K562 (cell line): Measurements from ENCODE around the gene CLTB. TPM values are rescaled to one million over a fixed set of nuclear protein-coding genes. Genes with fewer than 3 reads are reported as not detected.
A peak's percentile ranks its signal among the peaks of the same experiment; 100 is the strongest.

Experiments used
- ARID1B ChIP-seq: fragments of 450-650 bp; IDR thresholded peaks from 2 replicates; pipeline ENCODE4 v1.6.1; 2016; ENCODE audit warnings: antibody characterized with exemption, mild to moderate bottlenecking, inconsistent platforms
- MAZ ChIP-seq, 2 experiments: fragments of 450-650 bp in 1 of 2; sonication (generic) in 1 of 2; formaldehyde crosslinking; IDR thresholded peaks in 1 of 2; conservative IDR thresholded peaks in 1 of 2; 2 replicates each; pipeline versions ENCODE4 v1.4.0 to v1.5.0; 2020; ENCODE audit warnings: mild to moderate bottlenecking in 1 of 2, missing genetic modification reagents in 1 of 2
- MCM2 ChIP-seq: fragments of 450-650 bp; IDR thresholded peaks from 2 replicates; pipeline ENCODE4 v1.6.1; 2017; ENCODE audit warnings: low read depth, mild to moderate bottlenecking
- MGA ChIP-seq: fragments of 450-650 bp; IDR thresholded peaks from 2 replicates; pipeline ENCODE4 v1.6.1; 2016; ENCODE audit warnings: mild to moderate bottlenecking, moderate library complexity
- NR1H2 ChIP-seq: sonication (generic); formaldehyde crosslinking; IDR thresholded peaks from 2 replicates; pipeline ENCODE4 v1.4.0; 2020; ENCODE audit warnings: mild to moderate bottlenecking, missing genetic modification reagents
- PHF20 ChIP-seq: fragments of 450-650 bp; IDR thresholded peaks from 2 replicates; pipeline ENCODE4 v1.6.1; 2018; ENCODE audit not compliant: partially characterized antibody
- POLR2A ChIP-seq: fragments of 450-650 bp; conservative IDR thresholded peaks from 2 replicates; pipeline ENCODE4 v1.6.1; 2016
- POLR2AphosphoS5 ChIP-seq: IDR thresholded peaks from 2 replicates; pipeline ENCODE4 v1.6.1; 2011; ENCODE audit warnings: mild to moderate bottlenecking, low read depth, low read length, moderate library complexity; ENCODE audit not compliant: control insufficient read depth, insufficient read depth
- SMARCE1 ChIP-seq: fragments of 450-650 bp; IDR thresholded peaks from 2 replicates; pipeline ENCODE4 v1.7.1; 2016; ENCODE audit warnings: mild to moderate bottlenecking
- SNRNP70 ChIP-seq: fragments of 200-400 bp; formaldehyde crosslinking; optimal IDR thresholded peaks from 2 replicates; pipeline ENCODE3; 2017; ENCODE audit warnings: low read depth, low read length
- SPI1 ChIP-seq: IDR thresholded peaks from 2 replicates; pipeline ENCODE4 v1.6.1; 2011; ENCODE audit warnings: low read depth, low read length, control low read depth, borderline replicate concordance
- STAG1 ChIP-seq: sonication (generic); formaldehyde crosslinking; IDR thresholded peaks from 2 replicates; pipeline ENCODE4 v1.5.0; 2020; ENCODE audit warnings: missing genetic modification reagents, borderline replicate concordance
- YBX1 ChIP-seq: fragments of 450-650 bp; IDR thresholded peaks from 2 replicates; pipeline ENCODE4 v1.7.1; 2016; ENCODE audit warnings: mild to moderate bottlenecking
- ZNF12 ChIP-seq: sonication (generic); formaldehyde crosslinking; IDR thresholded peaks from 2 replicates; pipeline ENCODE4 v1.4.0; 2020; ENCODE audit warnings: mild to moderate bottlenecking, missing genetic modification reagents
- ZNF143 ChIP-seq: sonication (generic); formaldehyde crosslinking; IDR thresholded peaks from 2 replicates; pipeline ENCODE4 v1.9.0; 2022; ENCODE audit warnings: mild to moderate bottlenecking, missing genetic modification reagents
- ZNF165 ChIP-seq: fragments of 250-450 bp; sonication (Bioruptor Pico); IDR thresholded peaks from 2 replicates; pipeline ENCODE4 v1.4.0; 2020; ENCODE audit warnings: borderline replicate concordance
- polyA plus RNA-seq, 8 experiments: library from polyadenylated mRNA; depleted of rRNA in 4 of 8; stranded (reverse) in 5 of 8; unstranded in 3 of 8; fragments of >200 nt; fragmentation: Nextera tagmentation in 2 of 8; fragmentation: Illumina TruSeq in 1 of 8; extraction: Ambion mirVana in 2 of 8; extraction: Trizol in 1 of 8; gene quantifications; 2 replicates each; pipeline versions ENCODE4 v1.2.1 to v1.2.3, GENCODE V29; 2011 to 2014; ENCODE audit warnings: inconsistent platforms in 1 of 8, missing spikeins in 1 of 8
- total RNA-seq, 7 experiments: library from RNA; depleted of rRNA in 6 of 7; stranded (reverse); fragments of >200 nt in 6 of 7; fragmentation: Illumina TruSeq in 2 of 7; extraction: Trizol in 2 of 7; gene quantifications; 2 replicates each; pipeline versions ENCODE4 v1.2.1 to v1.2.3, GENCODE V29; 2011 to 2021; ENCODE audit warnings: low replicate concordance in 1 of 7
- TF ChIP-seq, protein P1 (sequence below): fragments of 450-650 bp; formaldehyde crosslinking; IDR thresholded peaks from 2 replicates; pipeline ENCODE4 v1.4.0; 2020; ENCODE audit warnings: mild to moderate bottlenecking, moderate library complexity

Gene CLTB
- total and polyA plus RNA-seq, 9 of the 15 experiments (the other 6 are each of a cell fraction or from before 2014, with no cell fraction given): 1.8 to 117 (median 39.0) TPM

DNA sequence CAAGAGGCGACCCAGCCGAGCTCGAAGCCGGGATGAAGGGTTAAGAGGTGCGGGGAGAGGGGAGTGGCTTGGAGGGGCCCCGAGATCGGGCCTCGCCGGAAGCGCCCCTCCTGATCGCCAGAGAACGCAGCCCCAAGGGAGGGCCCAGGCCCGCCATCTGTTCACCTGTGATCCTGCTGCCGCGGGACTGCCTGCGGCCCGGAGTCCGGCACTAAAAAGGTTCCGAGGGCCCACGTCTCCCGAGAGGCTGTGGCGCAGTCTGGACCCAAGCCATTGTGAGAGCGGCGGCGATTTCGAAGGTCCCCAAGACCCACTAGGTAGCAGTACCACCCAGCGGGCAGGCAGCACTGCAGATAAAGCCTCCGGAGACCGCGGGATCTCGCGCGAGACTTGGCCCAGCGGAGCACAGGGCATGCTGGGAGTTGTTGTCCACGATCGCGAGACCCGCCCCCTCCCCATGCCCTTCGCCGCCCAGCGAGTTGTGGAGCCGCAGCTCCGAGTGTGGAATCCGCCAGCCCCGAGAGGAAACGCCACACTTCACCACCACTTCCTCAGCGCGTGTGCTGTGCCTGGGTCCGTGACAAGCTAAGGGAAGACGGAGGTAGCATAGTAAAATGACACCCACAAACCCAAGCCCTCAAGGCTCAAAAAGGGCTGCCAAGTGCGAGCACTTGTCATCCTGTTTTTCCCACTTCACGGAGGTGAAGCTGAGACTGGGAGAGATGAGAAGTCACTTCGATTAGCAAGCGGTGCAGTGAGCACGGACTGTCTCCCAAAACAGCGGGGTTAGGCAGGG, 54.7 kb downstream of the CLTB start, which contains the start of gene KIAA1191 (continued):
- TF ChIP-seq SNRNP70: no peak
- TF ChIP-seq, protein P1, sequence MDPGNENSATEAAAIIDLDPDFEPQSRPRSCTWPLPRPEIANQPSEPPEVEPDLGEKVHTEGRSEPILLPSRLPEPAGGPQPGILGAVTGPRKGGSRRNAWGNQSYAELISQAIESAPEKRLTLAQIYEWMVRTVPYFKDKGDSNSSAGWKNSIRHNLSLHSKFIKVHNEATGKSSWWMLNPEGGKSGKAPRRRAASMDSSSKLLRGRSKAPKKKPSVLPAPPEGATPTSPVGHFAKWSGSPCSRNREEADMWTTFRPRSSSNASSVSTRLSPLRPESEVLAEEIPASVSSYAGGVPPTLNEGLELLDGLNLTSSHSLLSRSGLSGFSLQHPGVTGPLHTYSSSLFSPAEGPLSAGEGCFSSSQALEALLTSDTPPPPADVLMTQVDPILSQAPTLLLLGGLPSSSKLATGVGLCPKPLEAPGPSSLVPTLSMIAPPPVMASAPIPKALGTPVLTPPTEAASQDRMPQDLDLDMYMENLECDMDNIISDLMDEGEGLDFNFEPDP (CRISPR knock-in tag): no peak
- TF ChIP-seq POLR2AphosphoS5: peak; percentile 85
- 0 out of 2 replicates have a peak, but pooled peaks have one; percentile 18 for TF ChIP-seq ARID1B
- TF ChIP-seq NR1H2: no peak
- peak; percentile 70 to 80; a peak in 2 of 4 replicates for TF ChIP-seq MAZ (CRISPR knock-in tag; conservative IDR thresholded peaks at IDR 0.05 in 1 of 2, IDR thresholded peaks at IDR 0.05 in 1 of 2)
- TF ChIP-seq PHF20: no peak
- TF ChIP-seq ZNF12: no peak; the same call in 1 of the 2 replicates
- TF ChIP-seq STAG1 (CRISPR knock-in tag): no peak
- no peak for TF ChIP-seq SMARCE1
- peak; percentile 95 for TF ChIP-seq POLR2A
- no peak for TF ChIP-seq ZNF165
- TF ChIP-seq YBX1: no peak
- TF ChIP-seq MGA: peak; percentile 56; the same call in 1 of the 2 replicates
- TF ChIP-seq SPI1: no peak
- TF ChIP-seq ZNF143 (CRISPR knock-in tag): peak; percentile 93
- TF ChIP-seq MCM2: no peak
